Measurements from ENCODE around the gene CYB561A3. TPM values are rescaled to one million over a fixed set of nuclear protein-coding genes. Genes with fewer than 3 reads are reported as not detected.
A peak's percentile ranks its signal among the peaks of the same experiment; 100 is the strongest.

The CYB561A3 gene
- total and polyA plus RNA-seq, 2 of the 13 experiments (the other 11 are each of a cell fraction or from before 2014, with no cell fraction given) = 11.4 to 14.9 TPM

- TF ChIP-seq ETV5 (CRISPR knock-in tag; IDR thresholded peaks at IDR 0.05; ENCODE audit: borderline replicate concordance) (peak; percentile 94), YEATS2 (CRISPR knock-in tag; IDR thresholded peaks at IDR 0.05; ENCODE audit: borderline replicate concordance) (peak; percentile 79; the same call in 1 of the 2 replicates), TGIF2 (CRISPR knock-in tag; IDR thresholded peaks at IDR 0.05) (no peak), ZKSCAN1 (IDR thresholded peaks at IDR 0.05; ENCODE audit: low read length) (no peak), ZNF747 (CRISPR knock-in tag; IDR thresholded peaks at IDR 0.05; ENCODE audit: borderline replicate concordance) (0 out of 2 replicates have a peak, but pooled peaks have one; percentile 42), ZBED4 (CRISPR knock-in tag; IDR thresholded peaks at IDR 0.05; ENCODE audit: borderline replicate concordance) (0 out of 2 replicates have a peak, but pooled peaks have one; percentile 58), RAD21 (CRISPR knock-in tag; IDR thresholded peaks at IDR 0.05) (peak; percentile 97), TFE3 (CRISPR knock-in tag; IDR thresholded peaks at IDR 0.05) (no peak), SRY (CRISPR knock-in tag; IDR thresholded peaks at IDR 0.05) (no peak), ZNF775 (CRISPR knock-in tag; IDR thresholded peaks at IDR 0.05; ENCODE audit: borderline replicate concordance) (no peak), REST (IDR thresholded peaks at IDR 0.05; ENCODE audit: borderline replicate concordance in 1 of 2, low read depth in 1 of 2, low read length in 2 of 2) (0 out of 4 replicates have a peak, but pooled peaks of 1 of the 2 experiments have one; percentile 10), ZNF160 (CRISPR knock-in tag; IDR thresholded peaks at IDR 0.05) (no peak), ZNF546 (CRISPR knock-in tag; conservative IDR thresholded peaks at IDR 0.05) (peak; percentile 27; the same call in 1 of the 2 replicates), KDM2A (CRISPR knock-in tag; IDR thresholded peaks at IDR 0.05; ENCODE audit: borderline replicate concordance, low read depth) (peak; percentile 52; the same call in 1 of the 2 replicates), HES4 (CRISPR knock-in tag; IDR thresholded peaks at IDR 0.05; ENCODE audit: borderline replicate concordance) (no peak), ZFP91 (CRISPR knock-in tag; IDR thresholded peaks at IDR 0.05; ENCODE audit: borderline replicate concordance) (peak; percentile 48; the same call in 1 of the 2 replicates)
Observed at GRCh38 chr11:61336171-61336935, 25.3 kb downstream of the CYB561A3 start (continued).

Data from HepG2 (cell line).